ENCODE measurements around the gene PIK3CA.
"Not testable (repeated sequence)": the region's sequence is repeated elsewhere in the genome, so short reads cannot be mapped to it uniquely, and the experiment has no call there.

Gene PIK3CA

DNA sequence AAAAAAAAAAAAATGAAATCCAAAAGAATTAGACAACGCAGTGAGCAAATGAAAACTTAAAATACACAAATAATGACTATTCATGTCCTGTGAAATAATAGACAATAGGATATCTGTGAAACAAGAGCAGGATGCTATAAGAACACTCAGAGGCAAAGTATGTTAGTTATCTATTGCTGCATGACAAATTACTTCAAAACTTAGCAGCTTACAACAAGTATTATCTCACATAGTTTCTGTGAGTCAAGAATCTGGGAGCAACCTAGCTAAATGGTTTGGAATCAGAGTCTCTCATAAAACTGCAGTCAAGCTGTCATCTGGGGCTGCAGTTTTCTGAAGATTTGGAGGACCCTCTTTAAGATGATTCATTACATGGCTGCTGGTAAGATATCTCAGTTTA lies 40.1 kb upstream of the PIK3CA start:
- Histone ChIP-seq H3K4me2 (ENCODE audit: low read length) (no peak overlapping the region), H2BK5ac (ENCODE audit: low read length) (no peak overlapping the region), H3K27me3 (ENCODE audit: insufficient read depth, low read length, poor library complexity) (no peaks in the 10 kb centered on the region), H3K79me1 (ENCODE audit: low read length) (no peaks in the 10 kb centered on the region), H3K4me1 (ENCODE audit: control insufficient read depth, low read depth, low read length) (no peaks in the 10 kb centered on the region), H3K79me2 (ENCODE audit: control insufficient read depth, insufficient read depth, low read length) (no peaks in the 10 kb centered on the region), H3K27ac (ENCODE audit: low read depth, low read length) (no peak overlapping the region), H2BK15ac (replicated peaks; ENCODE audit: low read depth) (no peak overlapping the region), H3K56ac (ENCODE audit: low read length) (no peak overlapping the region), H3K4ac (ENCODE audit: low read depth, low read length) (no peak overlapping the region), H3K9ac (ENCODE audit: low read length) (no peak overlapping the region), H3K4me3 (ENCODE audit: low read length) (no peak overlapping the region), H3K18ac (ENCODE audit: low read length) (no peak overlapping the region), H2BK120ac (ENCODE audit: low read depth, low read length) (no peak overlapping the region), H3K23ac (ENCODE audit: low read length) (no peak overlapping the region), H3K36me3 (ENCODE audit: control insufficient read depth, insufficient read depth, low read length) (no peaks in the 10 kb centered on the region), H2AK5ac (ENCODE audit: low read length) (no peak overlapping the region), H4K8ac (ENCODE audit: low read depth, low read length) (no peak overlapping the region), H4K5ac (ENCODE audit: low read length) (no peak overlapping the region)
- DNase-seq = no peak
- no CpG with 5 or more reads among the region's 1 CpG for WGBS (ENCODE audit: extremely low coverage, insufficient coverage, low lambda C conversion rate)

DNA sequence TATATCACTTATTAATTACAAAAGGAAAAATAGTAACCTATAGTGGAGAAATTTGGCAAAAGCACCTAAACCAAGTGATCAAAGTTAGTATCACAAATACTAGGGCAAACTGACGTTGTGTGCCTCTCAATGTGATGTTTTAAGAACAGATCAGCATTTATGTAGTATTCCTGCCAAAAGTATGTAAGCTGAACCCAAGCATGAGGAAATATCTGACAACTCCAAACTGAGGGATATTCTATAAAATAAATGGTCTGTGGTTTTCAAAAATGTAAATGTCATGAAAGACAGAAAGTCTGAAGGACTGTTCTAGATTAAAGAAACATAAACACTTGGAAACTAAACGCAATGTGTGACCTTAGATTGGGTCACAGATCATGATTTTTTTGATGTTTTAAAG lies 34.3 kb upstream of the PIK3CA start:
- no peak for DNase-seq
- no peaks in the 10 kb centered on the region for H3K79me1 ChIP-seq (ENCODE audit: low read length)
- H3K18ac ChIP-seq (ENCODE audit: low read length) = no peak overlapping the region
- H3K4me2 ChIP-seq (ENCODE audit: low read length) = no peak overlapping the region
- no CpG with 5 or more reads among the region's 2 CpGs for WGBS (ENCODE audit: extremely low coverage, insufficient coverage, low lambda C conversion rate)
- H3K23ac ChIP-seq (ENCODE audit: low read length) = no peak overlapping the region
- no peak overlapping the region for H2BK120ac ChIP-seq (ENCODE audit: low read depth, low read length)
- no peak overlapping the region for H3K9ac ChIP-seq (ENCODE audit: low read length)
- H3K27me3 ChIP-seq (ENCODE audit: insufficient read depth, low read length, poor library complexity) = no peaks in the 10 kb centered on the region
- no peak overlapping the region for H3K56ac ChIP-seq (ENCODE audit: low read length)
- H3K4me1 ChIP-seq (ENCODE audit: control insufficient read depth, low read depth, low read length) = no peaks in the 10 kb centered on the region
- H3K27ac ChIP-seq (ENCODE audit: low read depth, low read length) = no peak overlapping the region
- no peak overlapping the region for H4K5ac ChIP-seq (ENCODE audit: low read length)
- H2BK5ac ChIP-seq (ENCODE audit: low read length) = no peak overlapping the region
- H4K8ac ChIP-seq (ENCODE audit: low read depth, low read length) = no peak overlapping the region
- no peak overlapping the region for H3K4me3 ChIP-seq (ENCODE audit: low read length)
- no peak overlapping the region for H2AK5ac ChIP-seq (ENCODE audit: low read length)
- no peak overlapping the region for H2BK15ac ChIP-seq (replicated peaks; ENCODE audit: low read depth)
- H3K36me3 ChIP-seq (ENCODE audit: control insufficient read depth, insufficient read depth, low read length) = no peaks in the 10 kb centered on the region
- H3K79me2 ChIP-seq (ENCODE audit: control insufficient read depth, insufficient read depth, low read length) = no peaks in the 10 kb centered on the region
- no peak overlapping the region for H3K4ac ChIP-seq (ENCODE audit: low read depth, low read length)

DNA sequence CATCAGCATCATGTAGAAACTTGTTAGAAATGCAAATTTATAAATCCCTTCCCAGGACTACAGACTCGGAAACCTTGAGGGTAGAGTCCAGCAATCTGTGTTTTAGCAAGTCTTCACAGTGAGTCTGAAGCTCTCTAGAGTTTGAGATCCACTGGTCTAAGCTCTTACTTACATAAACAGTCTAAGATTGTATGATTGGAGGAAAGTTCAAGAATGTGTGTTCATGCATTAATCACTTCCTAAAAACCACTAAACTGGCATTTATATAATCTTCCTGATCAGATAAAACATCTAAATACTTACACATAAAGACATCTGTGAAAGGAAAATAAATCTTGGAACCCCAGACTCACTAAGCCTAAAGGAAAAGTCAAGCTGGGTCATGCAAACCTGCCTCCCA lies 32.7 kb upstream of the PIK3CA start:
- not testable (repeated sequence) for H2BK5ac ChIP-seq (ENCODE audit: low read length); H3K4me1 ChIP-seq (ENCODE audit: control insufficient read depth, low read depth, low read length); H3K79me1 ChIP-seq (ENCODE audit: low read length); H3K27ac ChIP-seq (ENCODE audit: low read depth, low read length); H3K36me3 ChIP-seq (ENCODE audit: control insufficient read depth, insufficient read depth, low read length); DNase-seq; H3K4me2 ChIP-seq (ENCODE audit: low read length); H2BK120ac ChIP-seq (ENCODE audit: low read depth, low read length); H4K5ac ChIP-seq (ENCODE audit: low read length); H2BK15ac ChIP-seq (replicated peaks; ENCODE audit: low read depth); H3K79me2 ChIP-seq (ENCODE audit: control insufficient read depth, insufficient read depth, low read length); H3K18ac ChIP-seq (ENCODE audit: low read length); H3K23ac ChIP-seq (ENCODE audit: low read length); H3K27me3 ChIP-seq (ENCODE audit: insufficient read depth, low read length, poor library complexity); H3K56ac ChIP-seq (ENCODE audit: low read length); H2AK5ac ChIP-seq (ENCODE audit: low read length); H3K4me3 ChIP-seq (ENCODE audit: low read length); H4K8ac ChIP-seq (ENCODE audit: low read depth, low read length); H3K9ac ChIP-seq (ENCODE audit: low read length); H3K4ac ChIP-seq (ENCODE audit: low read depth, low read length)
- WGBS (ENCODE audit: extremely low coverage, insufficient coverage, low lambda C conversion rate) = no CpG with 5 or more reads among the region's 1 CpG

DNA sequence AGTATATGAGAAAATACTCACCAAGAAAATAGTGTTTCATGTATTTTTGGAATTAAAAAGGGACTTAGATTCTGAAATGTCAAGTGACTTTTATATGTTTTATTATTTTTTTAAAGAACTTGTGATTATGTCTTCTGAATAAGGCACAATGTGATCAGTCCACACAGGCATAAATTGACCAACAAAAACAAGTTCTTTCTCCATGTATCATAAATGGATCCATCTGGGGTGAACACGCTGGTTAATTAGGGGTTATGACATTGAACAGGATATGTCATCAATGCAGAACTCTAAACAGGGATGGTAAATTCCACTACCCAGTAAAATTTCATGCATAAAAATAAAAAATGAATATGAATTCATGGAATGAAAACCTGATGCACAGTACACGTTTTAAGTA lies 31.3 kb upstream of the PIK3CA start:
- no peak overlapping the region for H3K4ac ChIP-seq (ENCODE audit: low read depth, low read length)
- no CpG with 5 or more reads among the region's 2 CpGs for WGBS (ENCODE audit: extremely low coverage, insufficient coverage, low lambda C conversion rate)
- H3K27ac ChIP-seq (ENCODE audit: low read depth, low read length) = no peak overlapping the region

DNA sequence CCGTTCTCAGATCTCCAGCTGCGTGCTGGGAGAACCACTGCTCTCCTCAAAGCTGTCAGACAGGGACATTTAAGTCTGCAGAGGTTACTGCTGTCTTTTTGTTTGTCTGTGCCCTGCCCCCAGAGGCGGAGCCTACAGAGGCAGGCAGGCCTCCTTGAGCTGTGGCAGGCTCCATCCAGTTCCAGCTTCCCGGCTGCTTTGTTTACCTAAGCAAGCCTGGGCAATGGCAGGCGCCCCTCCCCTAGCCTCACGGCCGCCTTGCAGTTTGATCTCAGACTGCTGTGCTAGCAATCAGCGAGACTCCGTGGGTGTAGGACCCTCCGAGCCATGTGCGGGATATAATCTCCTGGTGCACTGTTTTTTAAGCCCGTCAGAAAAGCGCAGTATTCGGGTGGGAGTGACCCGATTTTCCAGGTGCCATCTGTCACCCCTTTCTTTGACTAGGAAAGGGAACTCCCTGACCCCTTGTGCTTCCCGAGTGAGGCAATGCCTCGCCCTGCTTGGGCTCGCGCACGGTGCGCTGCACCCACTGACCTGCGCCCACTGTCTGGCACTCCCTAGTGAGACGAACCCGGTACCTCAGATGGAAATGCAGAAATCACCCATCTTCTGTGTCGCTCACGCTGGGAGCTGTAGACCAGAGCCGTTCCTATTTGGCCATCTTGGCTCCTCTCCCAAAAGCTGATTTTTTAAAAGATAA lies 15.8 kb upstream of the PIK3CA start:
- H3K9ac ChIP-seq (ENCODE audit: low read length); H3K27ac ChIP-seq (ENCODE audit: low read depth, low read length); H3K4ac ChIP-seq (ENCODE audit: low read depth, low read length); DNase-seq; H2BK5ac ChIP-seq (ENCODE audit: low read length); H2BK120ac ChIP-seq (ENCODE audit: low read depth, low read length); H4K8ac ChIP-seq (ENCODE audit: low read depth, low read length); H2BK15ac ChIP-seq (replicated peaks; ENCODE audit: low read depth); H3K79me1 ChIP-seq (ENCODE audit: low read length); H3K4me1 ChIP-seq (ENCODE audit: control insufficient read depth, low read depth, low read length); H2AK5ac ChIP-seq (ENCODE audit: low read length); H3K56ac ChIP-seq (ENCODE audit: low read length); H3K79me2 ChIP-seq (ENCODE audit: control insufficient read depth, insufficient read depth, low read length); H3K27me3 ChIP-seq (ENCODE audit: insufficient read depth, low read length, poor library complexity); H3K4me3 ChIP-seq (ENCODE audit: low read length); H3K36me3 ChIP-seq (ENCODE audit: control insufficient read depth, insufficient read depth, low read length); H4K5ac ChIP-seq (ENCODE audit: low read length); H3K18ac ChIP-seq (ENCODE audit: low read length); H3K4me2 ChIP-seq (ENCODE audit: low read length); H3K23ac ChIP-seq (ENCODE audit: low read length): not testable (repeated sequence)
- WGBS (ENCODE audit: extremely low coverage, insufficient coverage, low lambda C conversion rate) = no CpG with 5 or more reads among the region's 27 CpGs

More for the DNA sequence above, 31.3 kb upstream of the PIK3CA start:
- Histone ChIP-seq H3K18ac (ENCODE audit: low read length) (no peak overlapping the region), H4K5ac (ENCODE audit: low read length) (no peak overlapping the region), H3K23ac (ENCODE audit: low read length) (no peak overlapping the region), H3K79me1 (ENCODE audit: low read length) (no peaks in the 10 kb centered on the region), H3K9ac (ENCODE audit: low read length) (no peak overlapping the region), H4K8ac (ENCODE audit: low read depth, low read length) (no peak overlapping the region), H3K56ac (ENCODE audit: low read length) (no peak overlapping the region), H3K27me3 (ENCODE audit: insufficient read depth, low read length, poor library complexity) (no peaks in the 10 kb centered on the region), H2BK120ac (ENCODE audit: low read depth, low read length) (no peak overlapping the region), H3K4me3 (ENCODE audit: low read length) (no peak overlapping the region), H3K4me1 (ENCODE audit: control insufficient read depth, low read depth, low read length) (no peaks in the 10 kb centered on the region), H3K36me3 (ENCODE audit: control insufficient read depth, insufficient read depth, low read length) (no peaks in the 10 kb centered on the region), H2BK15ac (replicated peaks; ENCODE audit: low read depth) (no peak overlapping the region), H3K4me2 (ENCODE audit: low read length) (no peak overlapping the region), H2AK5ac (ENCODE audit: low read length) (no peak overlapping the region), H3K79me2 (ENCODE audit: control insufficient read depth, insufficient read depth, low read length) (no peaks in the 10 kb centered on the region), H2BK5ac (ENCODE audit: low read length) (no peak overlapping the region)
- DNase-seq = no peak

DNA sequence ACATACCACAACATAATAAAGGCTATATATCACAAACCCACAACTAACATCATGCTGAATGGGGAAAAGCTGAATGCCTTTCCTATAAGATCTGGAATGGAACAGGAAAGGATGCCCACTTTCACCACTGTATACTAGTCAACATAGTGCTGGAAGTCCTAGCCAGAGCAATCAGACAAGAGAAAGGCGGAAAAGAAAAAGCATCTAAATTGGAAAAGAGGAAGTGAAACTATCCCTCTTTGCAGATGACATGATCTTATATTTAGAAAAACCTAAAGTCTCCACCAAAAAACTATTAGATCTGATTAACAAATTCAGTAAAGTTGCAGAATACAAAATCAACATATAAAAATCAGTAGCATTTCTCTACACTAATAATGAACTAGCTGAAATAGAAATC lies 14.6 kb upstream of the PIK3CA start:
- no peak overlapping the region for H3K56ac ChIP-seq (ENCODE audit: low read length)
- no peaks in the 10 kb centered on the region for H3K79me2 ChIP-seq (ENCODE audit: control insufficient read depth, insufficient read depth, low read length)
- no peak overlapping the region for H2AK5ac ChIP-seq (ENCODE audit: low read length)
- H4K5ac ChIP-seq (ENCODE audit: low read length) = no peak overlapping the region
- DNase-seq = no peak
- H3K4me3 ChIP-seq (ENCODE audit: low read length) = no peak overlapping the region
- H3K79me1 ChIP-seq (ENCODE audit: low read length) = no peaks in the 10 kb centered on the region
- H3K27me3 ChIP-seq (ENCODE audit: insufficient read depth, low read length, poor library complexity) = no peaks in the 10 kb centered on the region
- no peak overlapping the region for H3K18ac ChIP-seq (ENCODE audit: low read length)
- no peak overlapping the region for H3K4me2 ChIP-seq (ENCODE audit: low read length)
- no peak overlapping the region for H3K27ac ChIP-seq (ENCODE audit: low read depth, low read length)
- no peak overlapping the region for H4K8ac ChIP-seq (ENCODE audit: low read depth, low read length)
- H3K9ac ChIP-seq (ENCODE audit: low read length) = no peak overlapping the region
- H3K4me1 ChIP-seq (ENCODE audit: control insufficient read depth, low read depth, low read length) = no peaks in the 10 kb centered on the region
- H3K36me3 ChIP-seq (ENCODE audit: control insufficient read depth, insufficient read depth, low read length) = no peaks in the 10 kb centered on the region
- no peak overlapping the region for H3K4ac ChIP-seq (ENCODE audit: low read depth, low read length)
- no peak overlapping the region for H2BK15ac ChIP-seq (replicated peaks; ENCODE audit: low read depth)
- H2BK5ac ChIP-seq (ENCODE audit: low read length) = no peak overlapping the region
- H3K23ac ChIP-seq (ENCODE audit: low read length) = no peak overlapping the region
- WGBS (ENCODE audit: extremely low coverage, insufficient coverage, low lambda C conversion rate) = no CpG with 5 or more reads among the region's 1 CpG
- no peak overlapping the region for H2BK120ac ChIP-seq (ENCODE audit: low read depth, low read length)

Data from mesendoderm (in vitro differentiated cells).